Thyroid gland (tissue), 4 donors: Measurements from ENCODE around the gene ENTHD1. TPM values are rescaled to one million over a fixed set of nuclear protein-coding genes. Genes with fewer than 3 reads are reported as not detected.
"Not testable (repeated sequence)": the region's sequence is repeated elsewhere in the genome, so short reads cannot be mapped to it uniquely, and the experiment has no call there.

Experiments
- DNase-seq, 2 donors: peaks; one replicate each; pipeline ENCODE4 v3.0.0-alpha.2; 2019
- H3K27ac ChIP-seq, 3 donors: fragments of 200-600 bp; sonication (generic); 1 replicate in 2 of 3; 2 replicates in 1 of 3; pipeline ENCODE4 v1.5.1; 2016 to 2019; ENCODE audit warnings: mild to moderate bottlenecking in 1 of 3, moderate library complexity in 1 of 3
- H3K27me3 ChIP-seq: fragments of 200-600 bp; sonication (generic); one replicate; pipeline ENCODE4 v1.5.1; 2019
- H3K36me3 ChIP-seq, 2 donors: fragments of 200-600 bp; sonication (generic); one replicate each; pipeline ENCODE4 v1.5.1; 2016 to 2019
- H3K4me1 ChIP-seq, 2 donors: fragments of 200-600 bp; sonication (generic); one replicate each; pipeline ENCODE4 v1.5.1; 2017 to 2019
- H3K4me3 ChIP-seq, 3 donors: fragments of 200-600 bp; sonication (generic); replicated peaks in 1 of 3; 1 replicate in 2 of 3; 2 replicates in 1 of 3; pipeline ENCODE4 v1.5.1; 2016; ENCODE audit warnings: mild to moderate bottlenecking in 1 of 3
- H3K9me3 ChIP-seq: fragments of 200-600 bp; sonication (generic); one replicate; pipeline ENCODE4 v1.5.1; 2017
- CTCF ChIP-seq, 6 experiments: fragments of 200-600 bp in 3 of 6; fragments of 450-650 bp in 3 of 6; sonication (generic) in 3 of 6; IDR thresholded peaks; one replicate each; pipeline ENCODE4 v1.5.1; 2016 to 2019; ENCODE audit warnings: antibody characterized with exemption in 6 of 6, mild to moderate bottlenecking in 2 of 6, inconsistent platforms in 1 of 6, moderate library complexity in 1 of 6
- POLR2A ChIP-seq, 2 donors: fragments of 450-650 bp; IDR thresholded peaks; one replicate each; pipeline ENCODE4 v1.6.1; 2017; ENCODE audit warnings: antibody characterized with exemption in 2 of 2, mild to moderate bottlenecking in 2 of 2, moderate library complexity in 1 of 2
- WGBS, 2 donors: methylation state at CpG; one replicate each; pipeline ENCODE4 v1.1.5; 2017; 5-methylcytosine and 5-hydroxymethylcytosine counted together
- intact Hi-C: fragments of 100-400 bp; cut with DNase I; formaldehyde crosslinking; loops from one replicate; pipeline ENCODE4 v1.15.1; 2023
- total RNA-seq, 4 donors: library from RNA; depleted of rRNA; stranded (reverse); fragments of >200 nt; gene quantifications; one replicate each; pipeline ENCODE4 v1.2.3, GENCODE V29; 2016

ENTHD1 gene
- total RNA-seq, 4 donors from 2014 or later = 1.3 TPM; not detected in 3

- H3K9me3 ChIP-seq = no peaks in the 10 kb centered on the region
- no peak for TF ChIP-seq CTCF (IDR thresholded peaks at IDR 0.05)
- TF ChIP-seq POLR2A (IDR thresholded peaks at IDR 0.05) = no peak
- intact Hi-C loops = no loop called here
- H3K4me1 ChIP-seq = no peaks in the 10 kb centered on the region
- H3K27ac ChIP-seq = no peak overlapping the region
- DNase-seq = no peak
- no peaks in the 10 kb centered on the region for H3K36me3 ChIP-seq
- no peaks in the 10 kb centered on the region for H3K27me3 ChIP-seq
- H3K4me3 ChIP-seq = no peak overlapping the region
These were observed 12.8 kb downstream of the ENTHD1 start for GRCh38 chr22:39880722-39881121.

DNA sequence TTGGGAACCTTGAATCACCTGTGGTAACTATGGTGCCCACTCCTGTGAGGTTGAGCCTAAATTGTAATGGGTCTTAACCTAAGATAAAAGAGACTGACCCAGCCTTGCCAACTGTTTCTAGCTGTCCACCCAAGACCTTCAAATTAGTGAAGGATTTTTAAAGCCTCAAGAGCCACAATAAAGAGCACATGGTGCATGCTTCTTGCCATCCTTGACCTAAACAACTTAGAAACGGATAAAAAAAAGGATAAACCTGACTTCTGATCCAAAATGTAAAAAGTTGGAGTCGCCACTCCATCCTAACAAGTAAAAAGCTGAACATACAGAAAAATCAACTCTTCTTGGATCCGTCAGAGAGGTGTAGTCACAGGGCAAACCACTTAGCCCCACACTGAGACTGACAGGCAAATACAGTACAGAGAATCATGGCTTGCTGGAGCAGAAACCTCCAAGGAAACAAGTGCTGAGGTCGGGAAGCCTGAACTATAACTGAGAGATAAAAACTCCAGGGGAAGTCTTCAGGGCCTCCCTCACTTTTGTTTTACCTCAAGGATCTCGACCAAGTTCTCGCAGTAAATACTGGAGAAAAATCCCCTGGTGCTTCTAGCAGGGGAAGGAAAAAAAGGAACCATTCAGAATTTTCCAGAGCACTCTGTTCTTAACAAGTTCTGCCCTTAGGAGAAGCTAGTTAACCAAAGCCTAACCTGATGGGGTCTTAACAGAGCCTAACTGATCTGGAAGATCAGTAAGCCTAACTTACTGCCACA, 16.3 kb downstream of the ENTHD1 start:
- TF ChIP-seq POLR2A (IDR thresholded peaks at IDR 0.05) (no peak), CTCF (IDR thresholded peaks at IDR 0.05) (no peak)
- Histone ChIP-seq H3K36me3 (no peaks in the 10 kb centered on the region), H3K9me3 (no peaks in the 10 kb centered on the region), H3K27me3 (no peaks in the 10 kb centered on the region), H3K27ac (no peak overlapping the region), H3K4me1 (no peaks in the 10 kb centered on the region), H3K4me3 (no peak overlapping the region)
- no peak for DNase-seq
- intact Hi-C loops = no loop called here
- WGBS, 2 donors = 69 to 75% methylated on average over 6 of the region's 6 CpGs

DNA sequence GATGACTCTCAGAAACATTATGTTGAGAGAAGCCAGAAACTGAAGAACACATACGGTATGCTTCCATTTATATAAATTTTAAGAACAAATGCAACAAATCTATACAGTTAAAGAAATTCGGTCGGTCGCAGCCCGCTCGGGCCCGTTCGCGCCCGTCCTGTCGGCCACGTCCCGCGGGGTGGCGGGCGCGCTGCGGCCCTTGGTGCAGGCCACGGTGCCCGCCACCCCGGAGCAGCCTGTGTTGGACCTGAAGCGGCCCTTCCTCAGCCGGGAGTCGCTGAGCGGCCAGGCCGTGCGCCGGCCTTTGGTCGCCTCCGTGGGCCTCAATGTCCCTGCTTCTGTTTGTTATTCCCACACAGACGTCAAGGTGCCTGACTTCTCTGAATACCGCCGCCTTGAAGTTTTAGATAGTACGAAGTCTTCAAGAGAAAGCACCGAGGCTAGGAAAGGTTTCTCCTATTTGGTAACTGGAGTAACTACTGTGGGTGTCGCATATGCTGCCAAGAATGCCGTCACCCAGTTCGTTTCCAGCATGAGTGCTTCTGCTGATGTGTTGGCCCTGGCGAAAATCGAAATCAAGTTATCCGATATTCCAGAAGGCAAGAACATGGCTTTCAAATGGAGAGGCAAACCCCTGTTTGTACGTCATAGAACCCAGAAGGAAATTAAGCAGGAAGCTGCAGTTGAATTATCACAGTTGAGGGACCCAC, 18.2 kb downstream of the ENTHD1 start:
- H3K4me3 ChIP-seq, DNase-seq, H3K9me3 ChIP-seq, H3K27me3 ChIP-seq, H3K4me1 ChIP-seq, H3K36me3 ChIP-seq, H3K27ac ChIP-seq, intact Hi-C loops: not testable (repeated sequence)
- WGBS, 2 donors = 93 to 96% methylated on average over 37 to 40 of the region's 42 CpGs

DNA sequence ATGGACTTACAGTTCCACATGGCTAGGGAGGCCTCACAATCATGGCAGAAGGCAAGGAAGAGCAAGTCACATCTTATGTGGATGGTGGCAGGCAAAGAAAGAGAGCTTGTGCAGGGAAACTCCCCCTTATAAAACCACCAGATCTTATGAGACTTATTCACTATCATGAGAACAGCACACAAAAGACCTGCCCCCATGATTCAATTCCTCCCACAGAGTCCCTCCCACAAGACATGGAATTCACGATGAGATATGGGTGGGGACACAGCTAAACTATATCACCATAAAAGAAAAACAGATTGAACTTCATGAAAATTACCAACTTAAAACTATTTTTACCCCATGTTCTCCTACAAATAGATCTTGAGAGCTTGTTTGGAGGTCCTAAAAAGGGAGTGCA, 19.6 kb downstream of the ENTHD1 start:
- H3K4me1 ChIP-seq = no peaks in the 10 kb centered on the region
- H3K27me3 ChIP-seq = no peaks in the 10 kb centered on the region
- no peaks in the 10 kb centered on the region for H3K9me3 ChIP-seq
- TF ChIP-seq CTCF (IDR thresholded peaks at IDR 0.05) = no peak
- TF ChIP-seq POLR2A (IDR thresholded peaks at IDR 0.05) = no peak
- intact Hi-C loops = no loop called here
- WGBS, 2 donors = 61 to 62% methylated on average over 1 of the region's 1 CpG
- no peaks in the 10 kb centered on the region for H3K36me3 ChIP-seq
- DNase-seq = no peak
- H3K4me3 ChIP-seq = no peak overlapping the region
- no peak overlapping the region for H3K27ac ChIP-seq

DNA sequence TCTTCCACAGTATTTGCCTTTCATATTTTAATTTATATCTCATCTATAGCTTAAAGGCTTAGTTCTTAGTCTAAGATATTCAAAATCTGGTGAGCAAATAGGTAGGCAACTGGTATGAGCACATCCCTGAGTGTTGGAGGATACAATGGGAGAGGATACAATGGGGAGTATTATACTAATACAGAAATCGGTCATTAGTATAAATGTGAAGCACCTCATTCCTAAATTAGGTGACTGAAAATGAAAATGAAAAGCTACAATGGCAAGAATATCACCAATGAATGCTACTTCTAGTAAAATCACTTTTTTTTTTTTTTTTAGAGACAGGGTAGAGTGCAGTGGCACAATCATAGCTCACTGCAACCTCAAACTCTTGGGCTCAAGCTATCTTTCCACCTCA, 21.0 kb downstream of the ENTHD1 start:
- intact Hi-C loops = no loop called here
- no peaks in the 10 kb centered on the region for H3K9me3 ChIP-seq
- H3K27me3 ChIP-seq = no peaks in the 10 kb centered on the region
- no peaks in the 10 kb centered on the region for H3K36me3 ChIP-seq
- no peaks in the 10 kb centered on the region for H3K4me1 ChIP-seq
- WGBS, 2 donors = 94% methylated on average over 1 of the region's 1 CpG
- no peak for TF ChIP-seq POLR2A (IDR thresholded peaks at IDR 0.05)
- no peak overlapping the region for H3K4me3 ChIP-seq
- DNase-seq = no peak
- H3K27ac ChIP-seq = no peak overlapping the region
